WTC11 (cell line): ENCODE data around the gene HNRNPC. TPM values are rescaled to one million over a fixed set of nuclear protein-coding genes. Genes with fewer than 3 reads are reported as not detected.

ENCODE experiments used
- ATF1 ChIP-seq: sonication (generic); formaldehyde crosslinking; IDR thresholded peaks from 2 replicates; pipeline ENCODE4 v1.8.1; 2023; ENCODE audit warnings: mild to moderate bottlenecking, moderate library complexity, missing genetic modification reagents
- FOXJ3 ChIP-seq: sonication (generic); formaldehyde crosslinking; IDR thresholded peaks from 2 replicates; pipeline ENCODE4 v1.9.0; 2021; ENCODE audit warnings: missing genetic modification reagents, mild to moderate bottlenecking, borderline replicate concordance
- GABPB1 ChIP-seq: sonication (generic); formaldehyde crosslinking; IDR thresholded peaks from 2 replicates; pipeline ENCODE4 v1.8.1; 2023; ENCODE audit warnings: mild to moderate bottlenecking, missing genetic modification reagents
- GTF2I ChIP-seq: fragments of 250-450 bp; sonication (Bioruptor Pico); conservative IDR thresholded peaks from 2 replicates; pipeline ENCODE4 v1.4.0; 2021; ENCODE audit warnings: mild to moderate bottlenecking
- JAZF1 ChIP-seq: fragments of 250-450 bp; sonication (Bioruptor Pico); IDR thresholded peaks from 2 replicates; pipeline ENCODE4 v1.9.0; 2021; ENCODE audit warnings: moderate library complexity, mild to moderate bottlenecking, inconsistent platforms
- total RNA-seq: library from RNA; stranded (reverse); gene quantifications from 3 replicates; pipeline ENCODE4 v1.2.3, GENCODE V29; 2021
- TF ChIP-seq, protein P1 (sequence below): fragments of 250-450 bp; sonication (Bioruptor Pico); conservative IDR thresholded peaks from 2 replicates; pipeline ENCODE4 v1.9.0; 2021; ENCODE audit warnings: mild to moderate bottlenecking
- TF ChIP-seq, protein P2 (sequence below): sonication (generic); formaldehyde crosslinking; IDR thresholded peaks from 2 replicates; pipeline ENCODE4 v1.8.1; 2023; ENCODE audit warnings: mild to moderate bottlenecking, missing genetic modification reagents, moderate library complexity
- TF ChIP-seq, protein P3 (sequence below): fragments of 250-450 bp; sonication (Bioruptor Pico); IDR thresholded peaks from 2 replicates; pipeline ENCODE4 v2.1.2; 2022; ENCODE audit warnings: mild to moderate bottlenecking, moderate library complexity
- TF ChIP-seq, protein P4 (sequence below): sonication (generic); formaldehyde crosslinking; IDR thresholded peaks from 2 replicates; pipeline ENCODE4 v1.8.1; 2022; ENCODE audit warnings: low read depth, mild to moderate bottlenecking, moderate library complexity, missing genetic modification reagents, borderline replicate concordance
- TF ChIP-seq, protein P5 (sequence below): sonication (generic); formaldehyde crosslinking; IDR thresholded peaks from 2 replicates; pipeline ENCODE4 v1.8.1; 2022; ENCODE audit warnings: missing genetic modification reagents, borderline replicate concordance
- TF ChIP-seq, protein P6 (sequence below): fragments of 200-600 bp; IDR thresholded peaks from 2 replicates; pipeline ENCODE4 v1.8.0; 2022; ENCODE audit warnings: antibody characterized with exemption

HNRNPC gene
- total RNA-seq, 1 experiment from 2014 or later = 982 TPM

DNA sequence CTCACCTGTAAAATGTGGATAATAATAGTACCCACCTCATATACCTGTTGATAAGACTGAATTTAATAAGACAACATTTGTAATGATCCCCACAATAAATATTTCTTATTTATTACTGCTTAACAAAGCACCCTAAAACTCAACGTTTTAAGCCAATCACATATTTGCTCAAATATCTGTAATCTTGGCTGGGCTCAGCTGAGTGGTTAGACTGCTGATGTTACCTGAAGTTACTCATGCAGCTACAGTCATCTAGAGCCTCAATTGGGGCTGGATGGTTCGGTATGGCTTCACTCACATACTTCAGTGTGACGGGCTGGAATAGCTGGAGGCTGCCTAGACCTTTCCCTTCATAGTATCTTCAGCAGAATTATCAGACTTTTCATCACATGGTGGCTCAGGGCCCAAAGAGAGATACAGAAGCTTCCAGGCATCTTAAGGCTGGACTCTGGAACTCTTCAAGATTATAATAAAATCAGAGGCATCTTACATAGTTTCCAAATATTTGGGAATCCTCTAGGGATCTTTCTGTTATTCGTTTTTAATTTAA lies 109.1 kb downstream of the HNRNPC start (continued):
- TF ChIP-seq, protein P1, sequence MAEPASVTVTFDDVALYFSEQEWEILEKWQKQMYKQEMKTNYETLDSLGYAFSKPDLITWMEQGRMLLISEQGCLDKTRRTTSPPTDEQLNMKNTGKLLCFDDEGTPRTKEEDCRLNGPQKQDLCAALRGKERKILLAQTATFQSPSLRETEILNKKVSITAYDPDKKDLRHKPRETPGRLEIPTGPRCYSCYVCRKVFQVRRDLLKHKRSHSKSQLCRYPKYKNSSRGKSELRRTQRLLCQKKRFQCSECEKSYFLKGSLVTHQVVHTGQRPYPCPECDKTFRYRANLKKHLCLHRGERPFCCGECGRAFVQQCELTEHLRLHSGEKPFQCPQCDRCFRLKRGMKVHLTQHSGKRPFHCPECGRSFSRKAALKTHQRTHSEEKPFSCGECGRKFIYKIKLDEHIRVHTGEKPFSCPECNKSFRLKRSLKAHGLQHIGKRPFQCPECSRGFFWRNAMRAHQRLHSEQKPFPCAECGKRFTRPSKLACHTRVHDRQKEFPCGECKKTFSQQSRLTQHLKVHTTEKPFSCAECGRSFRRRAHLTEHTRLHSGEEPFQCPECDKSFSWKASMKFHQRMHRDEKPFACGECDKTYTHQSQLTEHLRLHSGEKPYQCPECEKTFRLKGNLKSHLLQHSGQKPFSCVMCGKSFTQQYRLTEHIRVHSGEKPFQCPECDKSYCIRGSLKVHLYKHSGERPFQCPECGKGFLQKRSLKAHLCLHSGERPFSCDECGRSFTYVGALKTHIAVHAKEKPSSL (CRISPR knock-in tag) = no peak
- TF ChIP-seq, protein P2, sequence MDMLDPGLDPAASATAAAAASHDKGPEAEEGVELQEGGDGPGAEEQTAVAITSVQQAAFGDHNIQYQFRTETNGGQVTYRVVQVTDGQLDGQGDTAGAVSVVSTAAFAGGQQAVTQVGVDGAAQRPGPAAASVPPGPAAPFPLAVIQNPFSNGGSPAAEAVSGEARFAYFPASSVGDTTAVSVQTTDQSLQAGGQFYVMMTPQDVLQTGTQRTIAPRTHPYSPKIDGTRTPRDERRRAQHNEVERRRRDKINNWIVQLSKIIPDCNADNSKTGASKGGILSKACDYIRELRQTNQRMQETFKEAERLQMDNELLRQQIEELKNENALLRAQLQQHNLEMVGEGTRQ (CRISPR knock-in tag) = no peak
- TF ChIP-seq GTF2I (CRISPR knock-in tag) = no peak
- TF ChIP-seq, protein P3, sequence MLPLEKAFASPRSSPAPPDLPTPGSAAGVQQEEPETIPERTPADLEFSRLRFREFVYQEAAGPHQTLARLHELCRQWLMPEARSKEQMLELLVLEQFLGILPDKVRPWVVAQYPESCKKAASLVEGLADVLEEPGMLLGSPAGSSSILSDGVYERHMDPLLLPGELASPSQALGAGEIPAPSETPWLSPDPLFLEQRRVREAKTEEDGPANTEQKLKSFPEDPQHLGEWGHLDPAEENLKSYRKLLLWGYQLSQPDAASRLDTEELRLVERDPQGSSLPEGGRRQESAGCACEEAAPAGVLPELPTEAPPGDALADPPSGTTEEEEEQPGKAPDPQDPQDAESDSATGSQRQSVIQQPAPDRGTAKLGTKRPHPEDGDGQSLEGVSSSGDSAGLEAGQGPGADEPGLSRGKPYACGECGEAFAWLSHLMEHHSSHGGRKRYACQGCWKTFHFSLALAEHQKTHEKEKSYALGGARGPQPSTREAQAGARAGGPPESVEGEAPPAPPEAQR (CRISPR knock-in tag) = no peak
- TF ChIP-seq ATF1 (CRISPR knock-in tag) = no peak
- no peak for TF ChIP-seq FOXJ3 (CRISPR knock-in tag)
- TF ChIP-seq GABPB1 (CRISPR knock-in tag) = no peak
- TF ChIP-seq, protein P4, sequence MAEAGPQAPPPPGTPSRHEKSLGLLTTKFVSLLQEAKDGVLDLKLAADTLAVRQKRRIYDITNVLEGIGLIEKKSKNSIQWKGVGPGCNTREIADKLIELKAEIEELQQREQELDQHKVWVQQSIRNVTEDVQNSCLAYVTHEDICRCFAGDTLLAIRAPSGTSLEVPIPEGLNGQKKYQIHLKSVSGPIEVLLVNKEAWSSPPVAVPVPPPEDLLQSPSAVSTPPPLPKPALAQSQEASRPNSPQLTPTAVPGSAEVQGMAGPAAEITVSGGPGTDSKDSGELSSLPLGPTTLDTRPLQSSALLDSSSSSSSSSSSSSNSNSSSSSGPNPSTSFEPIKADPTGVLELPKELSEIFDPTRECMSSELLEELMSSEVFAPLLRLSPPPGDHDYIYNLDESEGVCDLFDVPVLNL (CRISPR knock-in tag) = no peak
- TF ChIP-seq, protein P5, sequence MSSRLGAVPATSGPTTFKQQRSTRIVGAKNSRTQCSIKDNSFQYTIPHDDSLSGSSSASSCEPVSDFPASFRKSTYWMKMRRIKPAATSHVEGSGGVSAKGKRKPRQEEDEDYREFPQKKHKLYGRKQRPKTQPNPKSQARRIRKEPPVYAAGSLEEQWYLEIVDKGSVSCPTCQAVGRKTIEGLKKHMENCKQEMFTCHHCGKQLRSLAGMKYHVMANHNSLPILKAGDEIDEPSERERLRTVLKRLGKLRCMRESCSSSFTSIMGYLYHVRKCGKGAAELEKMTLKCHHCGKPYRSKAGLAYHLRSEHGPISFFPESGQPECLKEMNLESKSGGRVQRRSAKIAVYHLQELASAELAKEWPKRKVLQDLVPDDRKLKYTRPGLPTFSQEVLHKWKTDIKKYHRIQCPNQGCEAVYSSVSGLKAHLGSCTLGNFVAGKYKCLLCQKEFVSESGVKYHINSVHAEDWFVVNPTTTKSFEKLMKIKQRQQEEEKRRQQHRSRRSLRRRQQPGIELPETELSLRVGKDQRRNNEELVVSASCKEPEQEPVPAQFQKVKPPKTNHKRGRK = no peak
- no peak for TF ChIP-seq JAZF1 (CRISPR knock-in tag)
- TF ChIP-seq, protein P6, sequence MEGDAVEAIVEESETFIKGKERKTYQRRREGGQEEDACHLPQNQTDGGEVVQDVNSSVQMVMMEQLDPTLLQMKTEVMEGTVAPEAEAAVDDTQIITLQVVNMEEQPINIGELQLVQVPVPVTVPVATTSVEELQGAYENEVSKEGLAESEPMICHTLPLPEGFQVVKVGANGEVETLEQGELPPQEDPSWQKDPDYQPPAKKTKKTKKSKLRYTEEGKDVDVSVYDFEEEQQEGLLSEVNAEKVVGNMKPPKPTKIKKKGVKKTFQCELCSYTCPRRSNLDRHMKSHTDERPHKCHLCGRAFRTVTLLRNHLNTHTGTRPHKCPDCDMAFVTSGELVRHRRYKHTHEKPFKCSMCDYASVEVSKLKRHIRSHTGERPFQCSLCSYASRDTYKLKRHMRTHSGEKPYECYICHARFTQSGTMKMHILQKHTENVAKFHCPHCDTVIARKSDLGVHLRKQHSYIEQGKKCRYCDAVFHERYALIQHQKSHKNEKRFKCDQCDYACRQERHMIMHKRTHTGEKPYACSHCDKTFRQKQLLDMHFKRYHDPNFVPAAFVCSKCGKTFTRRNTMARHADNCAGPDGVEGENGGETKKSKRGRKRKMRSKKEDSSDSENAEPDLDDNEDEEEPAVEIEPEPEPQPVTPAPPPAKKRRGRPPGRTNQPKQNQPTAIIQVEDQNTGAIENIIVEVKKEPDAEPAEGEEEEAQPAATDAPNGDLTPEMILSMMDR = no peak

Other genes with a start within 250 kb of the HNRNPC start
- gene NDRG2, start 244.4 kb downstream of the HNRNPC start, total RNA-seq = 28.5 to 32.2 TPM (median 30.1 TPM) in 3 replicates
- gene TPPP2, start 239.2 kb downstream of the HNRNPC start, total RNA-seq = 0.35 to 0.60 TPM in 2 of 3 replicates, not detected in the other
- not detected in 3 replicates for gene RNASE13, start 234.6 kb downstream of the HNRNPC start, total RNA-seq
- not detected in 3 replicates for gene RNASE7, start 227.1 kb downstream of the HNRNPC start, total RNA-seq
- gene RNASE8, start 211.6 kb downstream of the HNRNPC start, total RNA-seq = not detected in 3 replicates
- gene ARHGEF40, start 199.1 kb downstream of the HNRNPC start, total RNA-seq = 58.6 to 74.2 TPM (median 58.8 TPM) in 3 replicates
- 149 to 154 TPM (median 149 TPM) in 3 replicates for gene ZNF219, start 170.8 kb downstream of the HNRNPC start, total RNA-seq
- gene TMEM253, start 168.4 kb downstream of the HNRNPC start, total RNA-seq = 1.7 to 2.2 TPM (median 1.9 TPM) in 3 replicates
- gene OR5AU1, start 113.4 kb downstream of the HNRNPC start, total RNA-seq = not detected in 3 replicates
- 0.41 to 0.71 TPM (median 0.50 TPM) in 3 replicates for gene RPGRIP1, start 10.6 kb upstream of the HNRNPC start, total RNA-seq
- 153 to 178 TPM (median 157 TPM) in 3 replicates for gene SUPT16H, start 114.6 kb upstream of the HNRNPC start, total RNA-seq
- gene CHD8, start 186.7 kb upstream of the HNRNPC start, total RNA-seq = 119 to 133 TPM (median 119 TPM) in 3 replicates
- 29.6 to 33.3 TPM (median 31.7 TPM) in 3 replicates for gene RAB2B, start 207.5 kb upstream of the HNRNPC start, total RNA-seq
- 49.1 to 53.0 TPM (median 52.4 TPM) in 3 replicates for gene TOX4, start 207.8 kb upstream of the HNRNPC start, total RNA-seq
- 87.2 to 93.2 TPM (median 89.5 TPM) in 3 replicates for gene METTL3, start 241.9 kb upstream of the HNRNPC start, total RNA-seq